ENCODE measurements around the gene MRPL48.

- TF ChIP-seq, protein P1, sequence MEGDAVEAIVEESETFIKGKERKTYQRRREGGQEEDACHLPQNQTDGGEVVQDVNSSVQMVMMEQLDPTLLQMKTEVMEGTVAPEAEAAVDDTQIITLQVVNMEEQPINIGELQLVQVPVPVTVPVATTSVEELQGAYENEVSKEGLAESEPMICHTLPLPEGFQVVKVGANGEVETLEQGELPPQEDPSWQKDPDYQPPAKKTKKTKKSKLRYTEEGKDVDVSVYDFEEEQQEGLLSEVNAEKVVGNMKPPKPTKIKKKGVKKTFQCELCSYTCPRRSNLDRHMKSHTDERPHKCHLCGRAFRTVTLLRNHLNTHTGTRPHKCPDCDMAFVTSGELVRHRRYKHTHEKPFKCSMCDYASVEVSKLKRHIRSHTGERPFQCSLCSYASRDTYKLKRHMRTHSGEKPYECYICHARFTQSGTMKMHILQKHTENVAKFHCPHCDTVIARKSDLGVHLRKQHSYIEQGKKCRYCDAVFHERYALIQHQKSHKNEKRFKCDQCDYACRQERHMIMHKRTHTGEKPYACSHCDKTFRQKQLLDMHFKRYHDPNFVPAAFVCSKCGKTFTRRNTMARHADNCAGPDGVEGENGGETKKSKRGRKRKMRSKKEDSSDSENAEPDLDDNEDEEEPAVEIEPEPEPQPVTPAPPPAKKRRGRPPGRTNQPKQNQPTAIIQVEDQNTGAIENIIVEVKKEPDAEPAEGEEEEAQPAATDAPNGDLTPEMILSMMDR (IDR thresholded peaks at IDR 0.05): no peak
- no peak for TF ChIP-seq POLR2A (IDR thresholded peaks at IDR 0.05)
These were observed 125.8 kb downstream of the MRPL48 start for GRCh38 chr11:73913472-73913871.

All from body of pancreas (tissue), 4 donors.